Effector memory CD4-positive, alpha-beta T cell (primary cell): ENCODE data around the gene DTHD1.

Experiments used
- DNase-seq, 3 donors: peaks; one replicate each; pipeline ENCODE4 v3.0.0-alpha.2; 2020
- H3K27ac ChIP-seq: 2 replicates; pipeline ENCODE4 v1.7.0; 2013; ENCODE audit warnings: mild to moderate bottlenecking, low read length, moderate library complexity; ENCODE audit not compliant: insufficient read depth, poor library complexity, severe bottlenecking
- H3K27me3 ChIP-seq: replicated peaks from 2 replicates; pipeline ENCODE4 v1.7.0; 2013; ENCODE audit warnings: mild to moderate bottlenecking, low read length; ENCODE audit not compliant: insufficient read depth, control insufficient read depth, poor library complexity, severe bottlenecking
- H3K36me3 ChIP-seq: 2 replicates; pipeline ENCODE4 v1.7.0; 2013; ENCODE audit warnings: mild to moderate bottlenecking, low read length, moderate library complexity; ENCODE audit not compliant: control insufficient read depth, insufficient read depth
- H3K4me1 ChIP-seq: 2 replicates; pipeline ENCODE4 v1.7.0; 2013; ENCODE audit warnings: low read length, mild to moderate bottlenecking; ENCODE audit not compliant: control insufficient read depth, insufficient read depth, poor library complexity, severe bottlenecking
- H3K4me3 ChIP-seq: 2 replicates; pipeline ENCODE4 v1.7.0; 2013; ENCODE audit warnings: low read length, low read depth, mild to moderate bottlenecking; ENCODE audit not compliant: insufficient read depth, poor library complexity, severe bottlenecking
- H3K9me3 ChIP-seq: 2 replicates; pipeline ENCODE4 v1.7.0; 2013; ENCODE audit warnings: mild to moderate bottlenecking, low read length, moderate library complexity; ENCODE audit not compliant: control insufficient read depth

The DTHD1 gene

DNA sequence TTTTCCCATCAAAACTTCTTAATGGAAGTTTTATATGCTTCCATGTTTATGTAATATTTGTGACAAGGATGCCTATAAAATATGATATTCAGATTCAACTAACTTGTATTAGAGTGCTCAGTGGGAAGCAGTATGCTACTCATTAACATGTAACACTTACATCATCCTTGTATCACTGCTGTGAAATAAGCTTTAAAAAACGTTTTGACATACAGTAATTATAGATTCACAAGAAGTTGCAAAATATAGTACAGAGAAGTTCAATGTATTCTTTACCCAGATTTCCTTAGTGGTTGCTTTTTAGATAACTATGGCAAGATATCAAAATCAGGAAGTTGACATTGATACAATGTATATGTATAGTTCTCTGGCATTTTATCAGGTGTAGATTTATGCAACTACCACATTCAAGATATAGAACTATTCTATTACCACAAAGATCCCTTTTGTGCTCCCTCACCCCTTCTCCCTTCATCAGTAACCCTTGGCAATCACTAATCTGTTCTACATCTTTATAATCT, 56.3 kb downstream of the DTHD1 start:
- no peaks in the 10 kb centered on the region for H3K36me3 ChIP-seq
- H3K4me1 ChIP-seq = peaks cover 3% of the 10 kb centered on the region
- H3K27me3 ChIP-seq = no peaks in the 10 kb centered on the region
- no peaks in the 10 kb centered on the region for H3K9me3 ChIP-seq
- H3K27ac ChIP-seq = no peak overlapping the region
- DNase-seq = no peak
- no peak overlapping the region for H3K4me3 ChIP-seq

DNA sequence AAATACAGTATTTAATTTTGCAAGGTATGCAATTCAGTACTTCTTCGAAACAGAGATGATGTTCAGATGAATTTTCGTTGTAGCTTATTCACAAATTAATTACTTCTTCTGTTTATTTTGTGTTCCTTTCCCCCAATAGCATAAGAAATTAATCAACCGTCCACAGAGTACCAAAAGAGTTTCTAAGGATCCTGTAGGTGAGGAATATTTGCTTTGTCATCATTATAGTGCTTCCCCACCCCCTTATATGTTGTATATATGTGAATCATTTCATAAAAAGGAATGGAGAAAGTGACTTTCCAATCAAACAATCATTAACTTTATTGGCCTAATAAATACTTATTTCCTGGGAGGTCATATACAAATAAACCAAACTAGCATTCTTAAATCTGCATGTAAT, 57.6 kb downstream of the DTHD1 start:
- Histone ChIP-seq H3K4me1 (no peaks in the 10 kb centered on the region), H3K36me3 (no peaks in the 10 kb centered on the region), H3K27me3 (no peaks in the 10 kb centered on the region), H3K27ac (no peak overlapping the region), H3K4me3 (no peak overlapping the region), H3K9me3 (no peaks in the 10 kb centered on the region)
- no peak for DNase-seq

DNA sequence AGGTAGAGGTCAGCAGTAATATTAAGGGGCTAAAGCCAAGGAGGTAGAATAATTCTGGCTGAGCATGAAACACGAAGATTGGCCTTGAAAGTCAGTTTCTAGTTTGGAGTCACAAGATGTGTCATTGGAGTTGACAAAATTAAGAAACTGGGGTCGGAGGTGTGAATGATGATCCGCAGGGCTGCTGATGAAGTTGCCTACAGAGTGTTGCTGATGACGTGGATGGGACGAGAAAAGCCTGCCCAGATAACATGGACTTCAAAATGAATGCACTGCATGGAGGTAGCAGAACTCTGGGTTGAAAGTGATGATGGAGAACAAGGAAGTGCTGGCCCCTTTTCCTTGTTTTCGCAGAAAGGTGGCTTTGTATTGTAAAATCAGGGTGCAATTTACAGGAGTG, 60.5 kb downstream of the DTHD1 start:
- no peaks in the 10 kb centered on the region for H3K27me3 ChIP-seq
- DNase-seq = no peak

DNA sequence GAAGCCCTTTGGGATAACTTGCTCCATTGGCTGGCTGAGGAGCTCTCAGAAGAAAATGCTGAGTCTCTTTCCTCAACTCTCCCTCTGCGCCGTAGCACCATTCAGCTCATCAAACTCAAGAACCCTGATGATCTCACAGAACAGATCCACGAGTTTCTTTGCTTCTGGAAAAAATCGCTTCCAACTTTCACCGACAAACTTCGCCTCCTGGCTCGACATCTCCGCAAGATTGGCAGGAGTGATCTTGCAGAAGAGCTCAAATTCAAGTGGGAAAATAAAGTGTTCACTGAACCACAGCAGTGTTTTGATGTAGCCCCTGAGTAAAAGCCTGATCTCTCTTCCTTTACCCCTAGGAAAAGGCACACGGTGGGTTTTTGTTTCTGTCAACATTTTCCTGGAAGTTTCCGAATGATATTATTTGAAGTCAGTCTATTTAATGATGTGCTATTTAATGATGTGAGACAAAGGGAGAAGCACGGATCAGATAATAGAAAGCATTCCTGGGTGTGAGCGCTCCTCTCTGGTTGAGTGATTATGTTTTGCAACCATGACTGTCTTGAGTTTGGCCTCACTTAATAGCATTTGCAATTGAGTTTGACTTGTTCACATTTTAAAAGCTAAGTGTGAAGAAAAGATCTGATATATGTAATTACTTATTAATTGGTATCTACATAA, 62.2 kb downstream of the DTHD1 start:
- Histone ChIP-seq H3K9me3 (no peaks in the 10 kb centered on the region), H3K36me3 (no peaks in the 10 kb centered on the region), H3K4me3 (no peak overlapping the region), H3K27me3 (no peaks in the 10 kb centered on the region), H3K4me1 (no peaks in the 10 kb centered on the region), H3K27ac (no peak overlapping the region)
- no peak for DNase-seq

More for the DNA sequence above, 60.5 kb downstream of the DTHD1 start:
- H3K4me1 ChIP-seq = no peaks in the 10 kb centered on the region
- no peak overlapping the region for H3K4me3 ChIP-seq
- no peaks in the 10 kb centered on the region for H3K36me3 ChIP-seq
- no peaks in the 10 kb centered on the region for H3K9me3 ChIP-seq
- no peak overlapping the region for H3K27ac ChIP-seq

DNA sequence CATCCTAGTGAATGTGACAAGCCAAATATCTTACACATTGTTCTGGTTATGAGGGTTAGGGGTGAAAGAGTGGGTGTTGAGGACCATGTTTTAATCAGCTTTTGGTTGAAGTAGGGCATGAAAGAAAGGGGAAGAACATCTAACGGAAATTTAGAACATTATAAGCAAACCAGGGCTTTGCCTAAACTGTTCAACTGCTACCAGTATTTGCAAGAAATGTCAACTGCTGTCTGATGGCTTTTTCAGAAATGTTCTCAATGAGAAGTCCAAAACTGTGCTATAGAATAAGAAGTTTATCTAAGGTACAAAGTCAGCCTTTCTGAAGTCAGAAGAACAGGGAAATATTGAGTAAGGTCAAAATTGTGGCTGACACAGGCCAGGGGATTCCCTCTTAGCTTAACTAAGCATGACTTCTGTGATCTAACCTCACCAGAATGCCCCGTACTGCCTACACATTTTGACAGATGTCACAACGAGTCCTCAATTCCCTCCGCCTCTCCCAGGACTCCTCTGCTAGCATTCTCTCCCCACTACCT, 67.1 kb downstream of the DTHD1 start:
- Histone ChIP-seq H3K4me3 (no peak overlapping the region), H3K9me3 (no peaks in the 10 kb centered on the region), H3K27ac (no peak overlapping the region), H3K4me1 (no peaks in the 10 kb centered on the region), H3K36me3 (no peaks in the 10 kb centered on the region), H3K27me3 (no peaks in the 10 kb centered on the region)
- no peak for DNase-seq

DNA sequence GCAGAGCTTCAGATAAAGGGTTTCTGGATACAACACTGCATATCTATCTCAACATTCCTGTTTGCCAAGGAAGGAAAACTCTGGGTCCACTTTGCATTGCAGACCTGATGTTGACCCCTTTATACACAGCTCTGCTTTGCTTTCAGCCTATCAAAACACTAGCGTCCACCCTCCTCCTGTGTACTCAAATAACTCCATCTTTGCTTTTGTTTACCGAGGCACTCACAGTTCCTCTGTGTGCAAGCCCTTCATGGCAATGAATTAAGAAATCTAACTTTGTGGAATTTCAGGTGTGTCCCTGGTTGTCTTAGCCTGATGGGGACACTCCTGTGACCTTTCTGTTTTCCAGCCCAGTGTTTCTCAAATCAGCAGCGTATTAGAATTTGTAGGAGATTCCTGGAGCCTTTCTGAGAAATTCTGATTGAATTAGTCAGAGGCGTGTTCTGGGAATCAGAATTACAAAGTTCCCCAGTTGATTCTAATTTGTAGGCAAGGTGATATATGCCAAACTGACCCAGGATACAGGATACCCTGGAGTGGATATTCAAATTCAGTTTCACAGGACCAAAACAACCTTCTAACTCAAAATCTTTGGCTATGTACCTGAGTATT, 68.6 kb downstream of the DTHD1 start:
- H3K36me3 ChIP-seq = no peaks in the 10 kb centered on the region
- no peak for DNase-seq
- H3K4me3 ChIP-seq = no peak overlapping the region
- H3K27ac ChIP-seq = no peak overlapping the region
- no peaks in the 10 kb centered on the region for H3K9me3 ChIP-seq
- H3K27me3 ChIP-seq = no peaks in the 10 kb centered on the region
- H3K4me1 ChIP-seq = no peaks in the 10 kb centered on the region

DNA sequence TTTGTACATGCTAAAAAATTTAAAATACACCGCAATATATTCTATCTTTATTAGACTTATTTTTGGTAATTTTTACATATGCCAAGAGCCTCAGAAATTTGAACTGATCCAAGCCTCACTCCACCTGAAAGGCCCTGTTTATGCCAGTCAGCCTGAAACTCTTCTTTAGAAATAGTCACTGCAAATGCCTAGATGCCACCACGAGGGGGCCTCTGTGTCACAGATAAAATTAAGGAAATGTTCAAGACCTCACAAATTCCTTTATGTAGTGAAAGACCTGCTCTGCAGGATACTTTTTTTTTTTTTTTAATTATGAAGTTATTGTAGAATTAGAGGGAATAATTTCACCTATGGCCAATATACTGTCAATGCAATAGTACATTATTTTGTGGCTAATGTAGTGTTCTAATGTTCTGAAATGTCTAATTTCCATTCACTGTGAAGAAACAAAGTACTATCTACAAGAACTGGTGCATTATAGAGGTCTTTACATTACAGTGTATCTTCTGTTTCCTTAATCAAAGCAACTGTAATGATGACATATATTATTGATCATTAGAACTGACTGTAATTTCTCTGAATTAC, 69.8 kb downstream of the DTHD1 start:
- no peak overlapping the region for H3K27ac ChIP-seq
- peak; percentile 46 to 59 (median 50) for DNase-seq
- H3K36me3 ChIP-seq = no peaks in the 10 kb centered on the region
- no peaks in the 10 kb centered on the region for H3K4me1 ChIP-seq
- H3K27me3 ChIP-seq = no peaks in the 10 kb centered on the region
- H3K9me3 ChIP-seq = no peaks in the 10 kb centered on the region
- no peak overlapping the region for H3K4me3 ChIP-seq

DNA sequence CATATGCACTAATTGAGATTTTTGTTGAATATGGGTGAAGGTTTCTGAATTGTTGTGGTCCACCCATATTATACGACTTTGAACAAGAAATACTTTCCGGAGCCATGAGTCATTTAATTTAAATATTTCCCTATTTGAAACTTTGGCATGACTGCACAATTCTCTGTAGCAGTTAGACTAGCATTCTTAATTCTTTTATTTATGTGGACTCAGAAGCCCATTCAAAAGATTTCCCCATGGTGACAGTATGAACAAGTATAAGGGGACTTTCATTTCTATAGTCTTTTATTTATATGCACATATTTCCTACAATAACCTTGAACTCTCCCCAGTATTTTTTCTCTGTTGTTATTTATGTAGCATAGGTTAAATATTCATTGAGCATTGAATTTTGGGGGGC, 72.6 kb downstream of the DTHD1 start:
- Histone ChIP-seq H3K27ac (no peak overlapping the region), H3K4me3 (no peak overlapping the region), H3K36me3 (no peaks in the 10 kb centered on the region), H3K4me1 (no peaks in the 10 kb centered on the region), H3K27me3 (no peaks in the 10 kb centered on the region), H3K9me3 (no peaks in the 10 kb centered on the region)
- DNase-seq = no peak

DNA sequence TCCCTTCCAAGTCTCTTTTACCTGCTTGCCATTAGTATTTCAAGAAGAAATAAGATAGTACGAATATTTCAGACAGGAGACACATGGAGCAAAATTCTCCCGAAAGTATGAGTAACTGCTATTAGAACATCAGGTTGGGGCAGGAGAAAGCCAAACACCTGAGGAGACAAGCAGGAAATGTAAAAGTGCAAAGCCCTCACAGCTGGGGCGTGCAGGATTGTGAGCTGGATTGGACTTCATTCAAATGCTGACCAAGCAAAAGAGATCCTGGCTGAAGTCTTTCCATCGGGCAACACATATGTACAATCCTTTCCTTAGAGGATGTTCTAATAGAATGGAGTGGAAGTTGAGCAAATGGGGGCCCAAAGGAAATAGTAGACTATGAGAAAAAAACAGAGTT, 76.8 kb downstream of the DTHD1 start:
- no peak overlapping the region for H3K4me3 ChIP-seq
- no peak overlapping the region for H3K27ac ChIP-seq
- no peaks in the 10 kb centered on the region for H3K4me1 ChIP-seq
- H3K27me3 ChIP-seq = no peaks in the 10 kb centered on the region
- DNase-seq = no peak
- H3K9me3 ChIP-seq = no peaks in the 10 kb centered on the region
- H3K36me3 ChIP-seq = no peaks in the 10 kb centered on the region

DNA sequence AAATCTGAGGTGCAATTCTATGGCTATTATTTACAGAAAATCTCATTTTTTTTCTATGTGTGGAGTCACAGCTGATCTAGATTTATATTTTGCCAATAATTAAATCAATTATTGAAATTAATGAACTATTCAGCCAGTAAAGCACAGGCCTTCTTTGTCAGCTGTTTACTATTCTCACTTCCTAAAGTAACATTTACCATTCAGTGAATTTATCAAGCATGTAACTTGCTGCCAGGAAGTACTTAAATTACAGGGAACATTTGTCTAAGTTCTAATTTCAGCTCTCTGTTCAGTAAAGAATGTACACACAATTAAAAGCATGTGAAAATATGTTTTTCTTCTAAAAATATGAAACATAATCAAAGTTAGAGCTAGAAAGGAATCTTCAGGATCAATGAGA, 79.3 kb downstream of the DTHD1 start:
- DNase-seq = no peak
- H3K36me3 ChIP-seq = no peaks in the 10 kb centered on the region
- no peaks in the 10 kb centered on the region for H3K9me3 ChIP-seq

More for the DNA sequence above, 79.3 kb downstream of the DTHD1 start:
- Histone ChIP-seq H3K4me3 (no peak overlapping the region), H3K27ac (no peak overlapping the region), H3K4me1 (no peaks in the 10 kb centered on the region), H3K27me3 (no peaks in the 10 kb centered on the region)
